Activated T-helper 2 cell treated with anti-CD3 and anti-CD28 coated beads, Interferon-gamma antibody, Interleukin-2, Interleukin-4, amounts not matched to agents 10 μg/mL and 5 μg/mL and 100 μg/mL, durations not matched to agents 14 hours and 24 hours and 36 hours (primary cell): ENCODE results near the gene TMCO4. TPM values are rescaled to one million over a fixed set of nuclear protein-coding genes. Genes with fewer than 3 reads are reported as not detected.
"Not testable (repeated sequence)": the region's sequence is repeated elsewhere in the genome, so short reads cannot be mapped to it uniquely, and the experiment has no call there.

Experiments used
- DNase-seq: peaks from one replicate; pipeline ENCODE4 v3.0.0; 2021; ENCODE audit warnings: low spot score
- H3K27ac Mint-ChIP-seq: one replicate; pipeline ENCODE4 v1.8.0; 2021; ENCODE audit warnings: mixed read lengths
- H3K27me3 Mint-ChIP-seq: one replicate; pipeline ENCODE4 v1.8.0; 2021; ENCODE audit warnings: low read depth, mixed read lengths
- H3K36me3 Mint-ChIP-seq: one replicate; pipeline ENCODE4 v1.8.0; 2021; ENCODE audit warnings: low read depth, mixed read lengths
- H3K4me1 Mint-ChIP-seq: one replicate; pipeline ENCODE4 v1.8.0; 2021; ENCODE audit warnings: low read depth, mixed read lengths
- H3K4me3 Mint-ChIP-seq: one replicate; pipeline ENCODE4 v1.8.0; 2021; ENCODE audit warnings: low read depth, mild to moderate bottlenecking, moderate library complexity, mixed read lengths
- H3K9me3 Mint-ChIP-seq: one replicate; pipeline ENCODE4 v1.8.0; 2021; ENCODE audit warnings: mixed read lengths
- intact Hi-C: fragments of 100-400 bp; cut with micrococcal nuclease; formaldehyde crosslinking; loops from one replicate; pipeline ENCODE4 v1.15.1; 2023
- total RNA-seq: library from RNA; stranded (reverse); gene quantifications from 2 replicates; pipeline ENCODE4 v1.2.3, GENCODE V29; 2022

The TMCO4 gene
- total RNA-seq, 1 donor from 2014 or later, result 12.9 TPM

GRCh38 chr1:19809044-19809750 lies 9.5 kb upstream of the TMCO4 start:
- no peak for DNase-seq
- Mint-ChIP-seq H3K9me3 (no peaks in the 10 kb centered on the region), H3K27me3 (peaks cover 7% of the 10 kb centered on the region), H3K4me3 (no peak overlapping the region), H3K4me1 (no peaks in the 10 kb centered on the region), H3K36me3 (no peaks in the 10 kb centered on the region), H3K27ac (no peak overlapping the region)
- intact Hi-C loops, result no loop called here

- no peak overlapping the region for H3K27ac Mint-ChIP-seq
- no peaks in the 10 kb centered on the region for H3K36me3 Mint-ChIP-seq
- no peaks in the 10 kb centered on the region for H3K9me3 Mint-ChIP-seq
- no peak overlapping the region for H3K4me3 Mint-ChIP-seq
- intact Hi-C loops, result no loop called here
- H3K27me3 Mint-ChIP-seq, result peaks cover 10% of the 10 kb centered on the region
- H3K4me1 Mint-ChIP-seq, result no peaks in the 10 kb centered on the region
- DNase-seq, result no peak
These were observed 8.6 kb upstream of the TMCO4 start for GRCh38 chr1:19808351-19808750.

- H3K9me3 Mint-ChIP-seq, result no peaks in the 10 kb centered on the region
- no peak for DNase-seq
- H3K4me3 Mint-ChIP-seq, result no peak overlapping the region
- H3K27ac Mint-ChIP-seq, result no peak overlapping the region
- H3K27me3 Mint-ChIP-seq, result peaks cover 12% of the 10 kb centered on the region
- intact Hi-C loops, result no loop called here
- H3K36me3 Mint-ChIP-seq, result no peaks in the 10 kb centered on the region
- peaks cover 8% of the 10 kb centered on the region for H3K4me1 Mint-ChIP-seq
These were observed 5.1 kb upstream of the TMCO4 start for GRCh38 chr1:19804831-19805251.

GRCh38 chr1:19802269-19802668 lies 2.6 kb upstream of the TMCO4 start:
- DNase-seq, result no peak
- peaks cover 2% of the 10 kb centered on the region for H3K36me3 Mint-ChIP-seq
- no peak overlapping the region for H3K27ac Mint-ChIP-seq
- H3K9me3 Mint-ChIP-seq, result no peaks in the 10 kb centered on the region
- peaks cover 12% of the 10 kb centered on the region for H3K27me3 Mint-ChIP-seq
- H3K4me1 Mint-ChIP-seq, result peaks cover 15% of the 10 kb centered on the region
- intact Hi-C loops, result no loop called here
- no peak overlapping the region for H3K4me3 Mint-ChIP-seq

GRCh38 chr1:19800076-19800804 lies 524 bp upstream of the TMCO4 start:
- peak overlapping the region; percentile 93 for H3K27ac Mint-ChIP-seq
- no peaks in the 10 kb centered on the region for H3K9me3 Mint-ChIP-seq
- DNase-seq, result peak; percentile 49
- peaks cover 12% of the 10 kb centered on the region for H3K27me3 Mint-ChIP-seq
- intact Hi-C loops, result no loop called here
- H3K4me1 Mint-ChIP-seq, result peaks cover 17% of the 10 kb centered on the region
- H3K4me3 Mint-ChIP-seq, result peak overlapping the region; percentile 87
- peaks cover 5% of the 10 kb centered on the region for H3K36me3 Mint-ChIP-seq

- Mint-ChIP-seq H3K9me3 (no peaks in the 10 kb centered on the region), H3K4me3 (peak overlapping the region; percentile 75), H3K27ac (peak overlapping the region; percentile 85), H3K4me1 (peaks cover 17% of the 10 kb centered on the region), H3K36me3 (peaks cover 7% of the 10 kb centered on the region), H3K27me3 (peaks cover 4% of the 10 kb centered on the region)
- intact Hi-C loops, result no loop called here
- no peak for DNase-seq
These were observed 1.1 kb downstream of the TMCO4 start for GRCh38 chr1:19798486-19799229.

GRCh38 chr1:19797827-19798226 lies 1.9 kb downstream of the TMCO4 start:
- intact Hi-C loops, result no loop called here
- H3K36me3 Mint-ChIP-seq, result peaks cover 12% of the 10 kb centered on the region
- H3K4me3 Mint-ChIP-seq, result no peak overlapping the region
- no peak for DNase-seq
- H3K27me3 Mint-ChIP-seq, result peaks cover 4% of the 10 kb centered on the region
- H3K4me1 Mint-ChIP-seq, result peaks cover 17% of the 10 kb centered on the region
- H3K9me3 Mint-ChIP-seq, result no peaks in the 10 kb centered on the region
- H3K27ac Mint-ChIP-seq, result peak overlapping the region; percentile 51

- intact Hi-C loops, result no loop called here
- no peaks in the 10 kb centered on the region for H3K27me3 Mint-ChIP-seq
- H3K36me3 Mint-ChIP-seq, result peaks cover 30% of the 10 kb centered on the region
- DNase-seq, result no peak
- H3K27ac Mint-ChIP-seq, result no peak overlapping the region
- no peaks in the 10 kb centered on the region for H3K9me3 Mint-ChIP-seq
- no peak overlapping the region for H3K4me3 Mint-ChIP-seq
- peaks cover 20% of the 10 kb centered on the region for H3K4me1 Mint-ChIP-seq
These were observed 5.1 kb downstream of the TMCO4 start for GRCh38 chr1:19794583-19794982.

- Mint-ChIP-seq H3K4me1 (peaks cover 14% of the 10 kb centered on the region), H3K27ac (no peak overlapping the region), H3K27me3 (no peaks in the 10 kb centered on the region), H3K9me3 (no peaks in the 10 kb centered on the region), H3K36me3 (peaks cover 30% of the 10 kb centered on the region), H3K4me3 (no peak overlapping the region)
- intact Hi-C loops, result no loop called here
- no peak for DNase-seq
These were observed 6.2 kb downstream of the TMCO4 start for GRCh38 chr1:19793360-19794046.

GRCh38 chr1:19792237-19793002 lies 7.3 kb downstream of the TMCO4 start:
- H3K27ac Mint-ChIP-seq, result no peak overlapping the region
- no peaks in the 10 kb centered on the region for H3K27me3 Mint-ChIP-seq
- H3K4me3 Mint-ChIP-seq, result no peak overlapping the region
- no peak for DNase-seq
- peaks cover 12% of the 10 kb centered on the region for H3K4me1 Mint-ChIP-seq
- intact Hi-C loops, result no loop called here
- H3K9me3 Mint-ChIP-seq, result no peaks in the 10 kb centered on the region
- H3K36me3 Mint-ChIP-seq, result peaks cover 28% of the 10 kb centered on the region

- DNase-seq, H3K4me3 Mint-ChIP-seq, H3K9me3 Mint-ChIP-seq, H3K27ac Mint-ChIP-seq, intact Hi-C loops, H3K27me3 Mint-ChIP-seq: not testable (repeated sequence)
- H3K36me3 Mint-ChIP-seq, result peaks cover 25% of the 10 kb centered on the region
- H3K4me1 Mint-ChIP-seq, result peaks cover 10% of the 10 kb centered on the region
These were observed 9.4 kb downstream of the TMCO4 start for GRCh38 chr1:19790061-19790975.
